Activated CD4-positive, alpha-beta T cell treated with anti-CD3 and anti-CD28 coated beads for 36 hours (primary cell): Measurements from ENCODE around the gene LRMDA. TPM values are rescaled to one million over a fixed set of nuclear protein-coding genes. Genes with fewer than 3 reads are reported as not detected.

ENCODE experiments used
- ATAC-seq: fragments of 200-7000 bp; cut with Tn5 transposase; one replicate; pipeline ENCODE4 v1.10.0; 2021; ENCODE audit warnings: mild to moderate bottlenecking, moderate library complexity
- CTCF ChIA-PET: fragments of 350-600 bp; sonication (Branson Sonifier 250); formaldehyde crosslinking; loops from one replicate; lab custom pipeline; 2021; ENCODE audit warnings: antibody characterized with exemption; lab: Charles Lee
- POLR2A ChIA-PET: fragments of 350-600 bp; sonication (Branson Sonifier 250); formaldehyde crosslinking; loops from one replicate; lab custom pipeline; 2021; ENCODE audit warnings: antibody characterized with exemption, inconsistent platforms; lab: Charles Lee
- DNase-seq: peaks from one replicate; pipeline ENCODE4 v3.0.0-alpha.2; 2020
- H3K27ac Mint-ChIP-seq: one replicate; pipeline ENCODE4 v1.8.0; 2021; ENCODE audit warnings: mixed read lengths
- H3K27me3 Mint-ChIP-seq: one replicate; pipeline ENCODE4 v1.8.0; 2021; ENCODE audit warnings: mixed read lengths
- H3K36me3 Mint-ChIP-seq: one replicate; pipeline ENCODE4 v1.8.0; 2021; ENCODE audit warnings: low read depth, mixed read lengths
- H3K4me1 Mint-ChIP-seq: one replicate; pipeline ENCODE4 v1.8.0; 2021; ENCODE audit warnings: mixed read lengths
- H3K4me3 Mint-ChIP-seq: one replicate; pipeline ENCODE4 v1.8.0; 2021; ENCODE audit warnings: mild to moderate bottlenecking, moderate library complexity, mixed read lengths
- H3K9me3 Mint-ChIP-seq: one replicate; pipeline ENCODE4 v1.8.0; 2021; ENCODE audit warnings: low read depth, mixed read lengths
- intact Hi-C, 2 experiments: fragments of 100-400 bp; cut with DNase I in 1 of 2; cut with micrococcal nuclease in 1 of 2; formaldehyde crosslinking; loops; one replicate each; pipeline versions ENCODE4 v1.14.2 to v1.15.1; 2022 to 2024; cut with DNase I, micrococcal nuclease
- total RNA-seq, 2 experiments: library from RNA; stranded (reverse); gene quantifications; one replicate each; pipeline ENCODE4 v1.2.3, GENCODE V29; 2021

The LRMDA gene
- total RNA-seq, 2 experiments from 2014 or later = not detected

GRCh38 chr10:75396631-75397495 is 34.6 kb upstream of the LRMDA start:
- no peak overlapping the region for H3K27ac Mint-ChIP-seq
- H3K9me3 Mint-ChIP-seq = no peaks in the 10 kb centered on the region
- CTCF ChIA-PET = interaction anchor here (0.7 to 1.2 kb wide), 2 partner anchors 11 to 46 kb away, joined by 3 to 4 read pairs; no protein-coding TSS in a partner anchor
- no peaks in the 10 kb centered on the region for H3K36me3 Mint-ChIP-seq
- POLR2A ChIA-PET = no interaction called here
- intact Hi-C loops = loop anchor here in 1 of 2 experiments (5.0 to 10.0 kb wide), 4 partner anchors 518 to 1715 kb away; no protein-coding TSS in a partner anchor
- peaks cover 10% of the 10 kb centered on the region for H3K4me1 Mint-ChIP-seq
- no peak overlapping the region for H3K4me3 Mint-ChIP-seq
- H3K27me3 Mint-ChIP-seq = peaks cover 51% of the 10 kb centered on the region
- ATAC-seq (no peak), DNase-seq (no peak)

- no peak for DNase-seq
- Mint-ChIP-seq H3K36me3 (no peaks in the 10 kb centered on the region), H3K27me3 (peaks cover 51% of the 10 kb centered on the region), H3K4me3 (no peak overlapping the region), H3K9me3 (no peaks in the 10 kb centered on the region), H3K27ac (no peak overlapping the region), H3K4me1 (peaks cover 15% of the 10 kb centered on the region)
- no peak for ATAC-seq
- CTCF ChIA-PET = no interaction called here
- intact Hi-C loops = loop anchor here in 1 of 2 experiments (5.0 to 10.0 kb wide), 4 partner anchors 517 to 1715 kb away; no protein-coding TSS in a partner anchor
- POLR2A ChIA-PET = no interaction called here
Observed at GRCh38 chr10:75397496-75398199, 33.8 kb upstream of the LRMDA start.

- no peak for DNase-seq
- ChIA-PET POLR2A (no interaction called here), CTCF (no interaction called here)
- Mint-ChIP-seq H3K36me3 (no peaks in the 10 kb centered on the region), H3K4me3 (no peak overlapping the region), H3K27ac (no peak overlapping the region), H3K27me3 (peaks cover 54% of the 10 kb centered on the region), H3K9me3 (no peaks in the 10 kb centered on the region), H3K4me1 (peaks cover 20% of the 10 kb centered on the region)
- ATAC-seq = no peak
- intact Hi-C loops = loop anchor here in 1 of 2 experiments (5.0 to 10.0 kb wide), 4 partner anchors 517 to 1714 kb away; no protein-coding TSS in a partner anchor
Observed at GRCh38 chr10:75398200-75398691, 33.2 kb upstream of the LRMDA start.

DNA sequence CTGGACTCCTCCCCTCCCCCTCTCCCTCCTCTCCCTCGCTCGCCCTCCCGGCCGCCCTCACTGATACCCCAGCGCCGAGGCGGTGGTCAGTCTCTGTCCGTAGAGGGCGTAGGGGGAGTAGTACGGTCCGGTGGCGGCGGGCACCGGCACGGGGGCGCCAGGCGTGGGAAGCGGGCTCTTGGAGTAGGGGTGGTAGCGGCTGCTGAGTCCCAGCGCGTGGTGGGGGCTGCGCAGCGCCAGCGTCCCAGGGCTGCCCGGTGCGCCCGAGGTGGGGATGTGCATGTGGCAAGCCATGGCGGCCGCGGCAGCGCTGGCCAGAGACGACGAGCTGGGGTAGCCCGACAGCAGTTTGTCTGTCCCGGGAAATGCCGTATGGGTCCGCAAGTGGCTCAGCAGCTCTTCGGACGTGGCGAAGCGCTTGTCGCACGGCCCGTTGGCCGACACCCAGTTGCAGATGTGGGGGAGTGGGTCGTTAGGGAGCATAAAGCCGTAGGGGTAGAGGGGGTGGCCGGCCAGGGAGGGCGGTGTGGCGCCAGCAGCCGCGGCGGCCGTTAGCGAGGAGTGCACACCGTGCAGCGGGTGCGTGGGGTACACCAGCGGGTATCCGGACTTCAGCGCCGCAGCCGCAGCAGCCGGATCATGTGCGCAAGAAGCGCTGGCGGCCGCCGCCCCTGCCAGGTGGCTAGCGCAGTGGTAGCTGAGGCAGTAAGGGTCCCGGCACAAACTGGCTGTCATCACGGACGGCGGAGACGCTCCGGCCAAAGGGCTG is 32.5 kb upstream of the LRMDA start:
- ChIA-PET POLR2A (no interaction called here), CTCF (interaction anchor here (0.6 to 1.1 kb wide), 3 partner anchors 24 to 1080 kb away, joined by 3 to 4 read pairs (median 3); no protein-coding TSS in a partner anchor)
- intact Hi-C loops = loop anchor here in 1 of 2 experiments (5.0 to 10.0 kb wide), 4 partner anchors 516 to 1713 kb away; no protein-coding TSS in a partner anchor
- DNase-seq (no peak), ATAC-seq (no peak)
- Mint-ChIP-seq H3K36me3 (no peaks in the 10 kb centered on the region), H3K4me3 (no peak overlapping the region), H3K27me3 (peaks cover 56% of the 10 kb centered on the region), H3K27ac (no peak overlapping the region), H3K4me1 (peaks cover 24% of the 10 kb centered on the region), H3K9me3 (no peaks in the 10 kb centered on the region)

DNA sequence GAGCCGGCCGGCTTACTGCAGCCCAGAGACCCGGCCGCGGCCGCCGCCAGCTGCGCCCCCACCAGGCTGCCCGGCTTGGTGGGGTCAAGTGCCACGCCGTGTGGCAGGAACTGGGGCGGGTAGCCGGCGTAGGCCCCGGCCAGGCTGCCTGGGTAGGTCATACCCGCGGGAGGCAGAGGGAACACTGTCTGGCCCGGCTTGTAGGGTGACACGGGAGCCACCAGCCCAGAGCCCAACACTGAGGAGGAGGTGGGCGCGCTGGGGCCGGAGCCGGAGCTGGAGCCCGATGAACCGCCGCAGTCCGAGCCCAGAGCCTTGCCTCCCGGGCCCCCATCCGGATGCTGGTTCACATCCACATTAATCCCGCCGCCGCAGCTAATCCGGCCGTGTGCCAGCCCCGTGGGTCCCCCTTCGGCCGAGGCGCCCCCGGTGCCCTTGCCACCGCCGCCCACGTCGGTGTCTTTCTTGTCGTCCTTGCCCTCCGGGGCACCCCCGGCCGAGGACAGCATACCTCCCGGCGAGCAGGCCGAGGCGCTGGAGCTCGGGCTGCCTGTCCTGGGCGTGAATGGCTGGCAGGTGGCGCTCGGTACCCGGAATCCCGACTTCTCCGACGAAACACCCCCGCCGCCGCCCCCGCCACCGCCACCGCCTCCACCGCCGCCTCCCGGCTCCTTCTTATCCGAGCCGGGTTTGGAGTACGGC is 31.8 kb upstream of the LRMDA start:
- DNase-seq (peak; percentile 72), ATAC-seq (peak; percentile 22)
- Mint-ChIP-seq H3K27me3 (peaks cover 52% of the 10 kb centered on the region), H3K36me3 (no peaks in the 10 kb centered on the region), H3K4me3 (peak overlapping the region; percentile 67), H3K27ac (no peak overlapping the region), H3K9me3 (no peaks in the 10 kb centered on the region), H3K4me1 (peaks cover 27% of the 10 kb centered on the region)
- ChIA-PET POLR2A (no interaction called here), CTCF (interaction anchor here (0.6 to 1.1 kb wide), 3 partner anchors 24 to 1080 kb away, joined by 3 to 4 read pairs (median 3); no protein-coding TSS in a partner anchor)
- intact Hi-C loops = loop anchor here (1.0 to 10.0 kb wide), 10 partner anchors 10 to 1713 kb away; no protein-coding TSS in a partner anchor

DNA sequence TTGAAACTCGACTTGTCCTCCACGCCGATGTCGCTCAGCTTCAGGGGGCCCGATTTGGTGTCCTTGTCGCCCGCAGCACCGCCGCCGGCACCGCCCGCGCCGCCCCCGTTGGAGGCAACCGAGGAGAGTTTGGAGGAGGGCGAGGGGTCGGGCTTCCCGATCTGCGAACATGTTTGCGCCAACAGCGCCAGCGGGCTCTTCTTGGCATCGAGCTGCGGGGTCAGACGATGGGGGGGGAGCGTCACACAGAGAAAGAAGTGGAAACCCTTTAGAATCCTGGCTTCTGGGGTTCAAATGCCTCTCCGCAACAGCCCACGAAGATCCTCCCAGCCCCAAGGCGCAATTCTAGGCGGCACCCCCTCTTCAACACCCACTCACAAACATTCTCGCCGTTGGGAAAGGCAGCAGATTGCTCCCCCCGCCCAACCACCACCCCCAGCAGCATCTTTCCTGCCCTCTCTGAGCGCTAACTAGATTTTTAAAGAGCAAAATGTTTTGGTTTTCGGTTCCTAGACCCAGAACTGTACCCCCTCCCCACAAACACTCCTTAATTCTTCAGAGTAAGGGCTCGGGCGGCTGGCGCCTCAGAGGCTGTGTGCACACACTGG is 31.2 kb upstream of the LRMDA start:
- Mint-ChIP-seq H3K27ac (no peak overlapping the region), H3K4me3 (peak overlapping the region; percentile 67), H3K27me3 (peaks cover 47% of the 10 kb centered on the region), H3K36me3 (no peaks in the 10 kb centered on the region), H3K4me1 (peaks cover 22% of the 10 kb centered on the region), H3K9me3 (no peaks in the 10 kb centered on the region)
- POLR2A ChIA-PET = no interaction called here
- CTCF ChIA-PET = no interaction called here
- no peak for ATAC-seq
- intact Hi-C loops = loop anchor here (1.0 to 10.0 kb wide), 6 partner anchors 9 to 1585 kb away; no protein-coding TSS in a partner anchor
- DNase-seq = no peak

GRCh38 chr10:75400771-75401568 is 30.5 kb upstream of the LRMDA start:
- POLR2A ChIA-PET = interaction anchor here (0.6 kb wide), 1 partner anchor 11 kb away, joined by 3 read pairs; no protein-coding TSS in a partner anchor
- Mint-ChIP-seq H3K27ac (no peak overlapping the region), H3K4me3 (peak overlapping the region; percentile 67), H3K9me3 (no peaks in the 10 kb centered on the region), H3K36me3 (no peaks in the 10 kb centered on the region), H3K4me1 (peaks cover 22% of the 10 kb centered on the region), H3K27me3 (peaks cover 49% of the 10 kb centered on the region)
- intact Hi-C loops = loop anchor here (1.0 to 10.0 kb wide), 6 partner anchors 8 to 1584 kb away; no protein-coding TSS in a partner anchor
- peak; percentile 55 for DNase-seq
- CTCF ChIA-PET = interaction anchor here (0.6 to 1.3 kb wide), 2 partner anchors 11 to 983 kb away, joined by 3 read pairs; no protein-coding TSS in a partner anchor
- peak; percentile 37 for ATAC-seq

GRCh38 chr10:75401569-75402485 is 29.6 kb upstream of the LRMDA start, which contains the start of gene ZNF503:
Gene ZNF503 (minus strand): TSS chr10:75401764. CDS start chr10:75401419, 345 bp downstream.
- intact Hi-C loops = loop anchor here (2.0 to 10.0 kb wide), 5 partner anchors 107 to 1583 kb away; no protein-coding TSS in a partner anchor

More at GRCh38 chr10:75401569-75402485, 29.6 kb upstream of the LRMDA start, which contains the start of gene ZNF503:
- Mint-ChIP-seq H3K27ac (no peak within 1 kb of the TSS), H3K27me3 (peaks cover 56% of the 10 kb centered on the region), H3K36me3 (no peaks in the 10 kb centered on the region), H3K4me1 (peaks cover 22% of the 10 kb centered on the region), H3K9me3 (no peaks in the 10 kb centered on the region), H3K4me3 (peak within 1 kb of the TSS; percentile 74)
- ATAC-seq = peak; percentile 81
- ChIA-PET CTCF (interaction anchor here (0.6 to 1.3 kb wide), 2 partner anchors 10 to 984 kb away, joined by 3 read pairs; no protein-coding TSS in a partner anchor), POLR2A (interaction anchor here (0.7 kb wide), 2 partner anchors 24 to 190 kb away, joined by 3 to 4 read pairs; no protein-coding TSS in a partner anchor)
- peak; percentile 79 for DNase-seq
